Thoracic aorta (tissue), 2 donors: ENCODE measurements around the gene PCCA. TPM values are rescaled to one million over a fixed set of nuclear protein-coding genes. Genes with fewer than 3 reads are reported as not detected.

Source experiments
- ATAC-seq: fragments of 150-250 bp; one replicate; pipeline ENCODE4 v1.8.0; 2017; ENCODE audit warnings: low read depth; ENCODE audit not compliant: insufficient number of reproducible peaks, low FRiP score
- DNase-seq: peaks from one replicate; pipeline ENCODE4 v3.0.0-alpha.2; 2020; ENCODE audit warnings: low spot score
- H3K27ac ChIP-seq, 2 donors: fragments of 200-600 bp; sonication (generic); 1 replicate in 1 of 2; 2 replicates in 1 of 2; pipeline ENCODE4 v1.5.1; 2016; ENCODE audit warnings: mild to moderate bottlenecking in 2 of 2, moderate library complexity in 2 of 2
- H3K27me3 ChIP-seq: fragments of 200-600 bp; sonication (generic); replicated peaks from 2 replicates; pipeline ENCODE4 v1.6.0; 2016; ENCODE audit warnings: mild to moderate bottlenecking; ENCODE audit not compliant: insufficient read depth
- H3K36me3 ChIP-seq: fragments of 200-600 bp; sonication (generic); one replicate; pipeline ENCODE4 v1.5.1; 2016
- H3K4me1 ChIP-seq, 2 donors: fragments of 200-600 bp; sonication (generic); 1 replicate in 1 of 2; 2 replicates in 1 of 2; pipeline versions ENCODE4 v1.5.1 to v1.6.0; 2016; ENCODE audit warnings: low read depth in 2 of 2, mild to moderate bottlenecking in 1 of 2; ENCODE audit not compliant: control insufficient read depth in 1 of 2
- H3K4me3 ChIP-seq: fragments of 200-600 bp; sonication (generic); 2 replicates; pipeline ENCODE4 v1.5.1; 2016; ENCODE audit warnings: mild to moderate bottlenecking
- H3K9me3 ChIP-seq: fragments of 200-600 bp; sonication (generic); 2 replicates; pipeline ENCODE4 v1.5.1; 2016
- CTCF ChIP-seq: fragments of 200-600 bp; sonication (generic); IDR thresholded peaks from one replicate; pipeline ENCODE4 v1.5.1; 2019; ENCODE audit warnings: antibody characterized with exemption
- total RNA-seq, 2 donors: library from RNA; depleted of rRNA; stranded (reverse); fragments of >200 nt; gene quantifications; one replicate each; pipeline versions ENCODE4 v1.1.0 to v1.2.3, GENCODE V29; 2016

The PCCA gene
- total RNA-seq, 2 donors from 2014 or later: 17.2 to 51.6 TPM

- H3K9me3 ChIP-seq: no peaks in the 10 kb centered on the region
- TF ChIP-seq CTCF: no peak
- no peak overlapping the region for H3K4me3 ChIP-seq
- no peaks in the 10 kb centered on the region for H3K27me3 ChIP-seq
- DNase-seq (no peak), ATAC-seq (no peak)
- H3K27ac ChIP-seq: no peak overlapping the region
- peaks cover 0 to 6% of the 10 kb centered on the region in 2 donors for H3K4me1 ChIP-seq
- H3K36me3 ChIP-seq: no peaks in the 10 kb centered on the region
These were observed 272.6 kb downstream of the PCCA start for GRCh38 chr13:100361504-100361903.

- H3K27ac ChIP-seq: no peak overlapping the region
- DNase-seq: no peak
- no peaks in the 10 kb centered on the region for H3K9me3 ChIP-seq
- no peaks in the 10 kb centered on the region for H3K27me3 ChIP-seq
- no peaks in the 10 kb centered on the region for H3K36me3 ChIP-seq
- H3K4me3 ChIP-seq: no peak overlapping the region
- peaks cover 0 to 6% of the 10 kb centered on the region in 2 donors for H3K4me1 ChIP-seq
- ATAC-seq: no peak
- TF ChIP-seq CTCF: no peak
These were observed 273.5 kb downstream of the PCCA start for GRCh38 chr13:100362371-100362770.

GRCh38 chr13:100362781-100363180, 273.9 kb downstream of the PCCA start:
- Histone ChIP-seq H3K27me3 (no peaks in the 10 kb centered on the region), H3K27ac (no peak overlapping the region), H3K36me3 (no peaks in the 10 kb centered on the region), H3K9me3 (no peaks in the 10 kb centered on the region), H3K4me1 (peaks cover 0 to 6% of the 10 kb centered on the region in 2 donors), H3K4me3 (no peak overlapping the region)
- no peak for TF ChIP-seq CTCF
- ATAC-seq (no peak), DNase-seq (no peak)

GRCh38 chr13:100363285-100363711, 274.4 kb downstream of the PCCA start:
- Histone ChIP-seq H3K36me3 (no peaks in the 10 kb centered on the region), H3K27ac (no peak overlapping the region), H3K4me3 (no peak overlapping the region), H3K4me1 (peaks cover 0 to 6% of the 10 kb centered on the region in 2 donors), H3K9me3 (no peaks in the 10 kb centered on the region), H3K27me3 (no peaks in the 10 kb centered on the region)
- DNase-seq: no peak
- no peak for TF ChIP-seq CTCF
- ATAC-seq: no peak

- H3K27ac ChIP-seq: no peak overlapping the region
- H3K36me3 ChIP-seq: no peaks in the 10 kb centered on the region
- H3K4me1 ChIP-seq: peaks cover 0 to 6% of the 10 kb centered on the region in 2 donors
- no peak for ATAC-seq
- no peaks in the 10 kb centered on the region for H3K27me3 ChIP-seq
- DNase-seq: no peak
- H3K9me3 ChIP-seq: no peaks in the 10 kb centered on the region
- H3K4me3 ChIP-seq: no peak overlapping the region
- no peak for TF ChIP-seq CTCF
These were observed 275.0 kb downstream of the PCCA start for GRCh38 chr13:100363874-100364273.
